Activated CD4-positive, alpha-beta T cell treated with anti-CD3 and anti-CD28 coated beads for 24 hours (primary cell): ENCODE results near the gene TBXA2R.

ENCODE experiments used
- DNase-seq, 2 donors: peaks; one replicate each; pipeline ENCODE4 v3.0.0-alpha.2; 2020; ENCODE audit warnings: low read depth in 2 of 2

TBXA2R gene

GRCh38 chr19:3619631-3620012, 12.9 kb upstream of the TBXA2R start:
- no peak for DNase-seq

- DNase-seq: no peak
Measured at GRCh38 chr19:3618811-3619630, 12.3 kb upstream of the TBXA2R start.

- DNase-seq: peak; percentile 36 to 41
Measured at GRCh38 chr19:3618144-3618810, 11.6 kb upstream of the TBXA2R start.

- no peak for DNase-seq
Measured at GRCh38 chr19:3617463-3617862, 10.8 kb upstream of the TBXA2R start.

GRCh38 chr19:3615524-3616135, 9.0 kb upstream of the TBXA2R start:
- DNase-seq: no peak

- DNase-seq: no peak
Measured at GRCh38 chr19:3614858-3615505, 8.3 kb upstream of the TBXA2R start.

- no peak for DNase-seq
Measured at GRCh38 chr19:3613818-3614661, 7.4 kb upstream of the TBXA2R start.

- no peak for DNase-seq
Measured at GRCh38 chr19:3612901-3613741, 6.4 kb upstream of the TBXA2R start.

- DNase-seq: no peak
Measured at GRCh38 chr19:3612330-3612729, 5.7 kb upstream of the TBXA2R start.

- no peak for DNase-seq
Measured at GRCh38 chr19:3611841-3612240, 5.2 kb upstream of the TBXA2R start.

GRCh38 chr19:3610745-3611717, 4.4 kb upstream of the TBXA2R start:
- DNase-seq: no peak

- no peak for DNase-seq
Measured at GRCh38 chr19:3609779-3610719, 3.4 kb upstream of the TBXA2R start.

GRCh38 chr19:3608750-3609322, 2.2 kb upstream of the TBXA2R start:
- no peak for DNase-seq

GRCh38 chr19:3608079-3608641, 1.5 kb upstream of the TBXA2R start:
- DNase-seq: no peak

GRCh38 chr19:3607303-3608078, 816 bp upstream of the TBXA2R start:
- DNase-seq: no peak

- no peak for DNase-seq
Measured at GRCh38 chr19:3606174-3606689, 443 bp downstream of the TBXA2R start.
